Measurements from ENCODE around the gene PCSK1N. TPM values are rescaled to one million over a fixed set of nuclear protein-coding genes. Genes with fewer than 3 reads are reported as not detected.

Gene PCSK1N
- total RNA-seq, 2 donors from 2014 or later, result 45.4 to 77.7 TPM

GRCh38 chrX:48798318-48798717, 37.1 kb downstream of the PCSK1N start:
- intact Hi-C loops (cut with DNase I), result no loop called here
- no peak for DNase-seq (ENCODE audit: low spot score)
- H3K27ac ChIP-seq, result no peak overlapping the region

GRCh38 chrX:48794911-48795515, 40.4 kb downstream of the PCSK1N start:
- no peaks in the 10 kb centered on the region for H3K27me3 ChIP-seq (replicated peaks; ENCODE audit: insufficient read depth)
- H3K27ac ChIP-seq, result no peak overlapping the region
- 61% methylated on average over 6 of the region's 8 CpGs for WGBS
- no peaks in the 10 kb centered on the region for H3K9me3 ChIP-seq
- H3K4me1 ChIP-seq (replicated peaks), result no peaks in the 10 kb centered on the region
- DNase-seq (ENCODE audit: low spot score), result no peak
- no peak for TF ChIP-seq POLR2A (IDR thresholded peaks at IDR 0.05)
- TF ChIP-seq, protein P1, sequence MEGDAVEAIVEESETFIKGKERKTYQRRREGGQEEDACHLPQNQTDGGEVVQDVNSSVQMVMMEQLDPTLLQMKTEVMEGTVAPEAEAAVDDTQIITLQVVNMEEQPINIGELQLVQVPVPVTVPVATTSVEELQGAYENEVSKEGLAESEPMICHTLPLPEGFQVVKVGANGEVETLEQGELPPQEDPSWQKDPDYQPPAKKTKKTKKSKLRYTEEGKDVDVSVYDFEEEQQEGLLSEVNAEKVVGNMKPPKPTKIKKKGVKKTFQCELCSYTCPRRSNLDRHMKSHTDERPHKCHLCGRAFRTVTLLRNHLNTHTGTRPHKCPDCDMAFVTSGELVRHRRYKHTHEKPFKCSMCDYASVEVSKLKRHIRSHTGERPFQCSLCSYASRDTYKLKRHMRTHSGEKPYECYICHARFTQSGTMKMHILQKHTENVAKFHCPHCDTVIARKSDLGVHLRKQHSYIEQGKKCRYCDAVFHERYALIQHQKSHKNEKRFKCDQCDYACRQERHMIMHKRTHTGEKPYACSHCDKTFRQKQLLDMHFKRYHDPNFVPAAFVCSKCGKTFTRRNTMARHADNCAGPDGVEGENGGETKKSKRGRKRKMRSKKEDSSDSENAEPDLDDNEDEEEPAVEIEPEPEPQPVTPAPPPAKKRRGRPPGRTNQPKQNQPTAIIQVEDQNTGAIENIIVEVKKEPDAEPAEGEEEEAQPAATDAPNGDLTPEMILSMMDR (IDR thresholded peaks at IDR 0.05), result no peak
- TF ChIP-seq POLR2AphosphoS5 (IDR thresholded peaks at IDR 0.05), result no peak
- intact Hi-C loops (cut with DNase I), result no loop called here
- H3K36me3 ChIP-seq, result no peaks in the 10 kb centered on the region
- no peak overlapping the region for H3K4me3 ChIP-seq

More at GRCh38 chrX:48798318-48798717, 37.1 kb downstream of the PCSK1N start:
- Histone ChIP-seq H3K4me3 (no peak overlapping the region), H3K36me3 (no peaks in the 10 kb centered on the region), H3K9me3 (no peaks in the 10 kb centered on the region), H3K27me3 (replicated peaks; ENCODE audit: insufficient read depth) (no peaks in the 10 kb centered on the region), H3K4me1 (replicated peaks) (no peaks in the 10 kb centered on the region)
- TF ChIP-seq, protein P1 (IDR thresholded peaks at IDR 0.05), result no peak
- TF ChIP-seq POLR2A (IDR thresholded peaks at IDR 0.05), result no peak
- TF ChIP-seq POLR2AphosphoS5 (IDR thresholded peaks at IDR 0.05), result no peak
- WGBS, result 88% methylated on average over 2 of the region's 2 CpGs

GRCh38 chrX:48794340-48794910, 41.0 kb downstream of the PCSK1N start:
- intact Hi-C loops (cut with DNase I), result no loop called here
- no peaks in the 10 kb centered on the region for H3K4me1 ChIP-seq (replicated peaks)
- H3K27me3 ChIP-seq (replicated peaks; ENCODE audit: insufficient read depth), result no peaks in the 10 kb centered on the region
- 87% methylated on average over 12 of the region's 12 CpGs for WGBS
- H3K4me3 ChIP-seq, result no peak overlapping the region
- no peak overlapping the region for H3K27ac ChIP-seq
- TF ChIP-seq POLR2A (IDR thresholded peaks at IDR 0.05) (no peak), POLR2AphosphoS5 (IDR thresholded peaks at IDR 0.05) (no peak)
- TF ChIP-seq, protein P1 (IDR thresholded peaks at IDR 0.05), result no peak
- H3K36me3 ChIP-seq, result no peaks in the 10 kb centered on the region
- H3K9me3 ChIP-seq, result no peaks in the 10 kb centered on the region
- DNase-seq (ENCODE audit: low spot score), result no peak

DNA sequence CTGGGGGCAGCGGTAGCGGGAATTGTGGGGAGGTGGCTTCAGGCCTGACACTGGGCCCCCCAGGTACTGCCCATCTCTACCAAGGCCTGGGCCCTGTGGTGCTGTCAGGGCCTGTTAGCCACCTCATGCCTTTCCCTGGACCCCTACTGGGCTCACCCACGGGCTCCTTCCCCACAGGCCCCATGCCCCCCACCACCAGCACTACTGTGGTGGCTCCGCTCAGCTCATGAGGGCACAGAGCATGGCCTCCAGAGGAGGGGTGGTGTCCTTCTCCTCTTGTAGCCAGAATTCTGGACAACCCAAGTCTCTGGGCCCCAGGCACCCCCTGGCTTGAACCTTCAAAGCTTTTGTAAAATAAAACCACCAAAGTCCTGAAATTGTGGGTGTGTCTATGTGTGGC, 41.5 kb downstream of the PCSK1N start:
- WGBS, result 84% methylated on average over 4 of the region's 4 CpGs
- no peaks in the 10 kb centered on the region for H3K4me1 ChIP-seq (replicated peaks)

More for the DNA sequence above, 41.5 kb downstream of the PCSK1N start:
- TF ChIP-seq, protein P1 (IDR thresholded peaks at IDR 0.05), result no peak
- TF ChIP-seq POLR2A (IDR thresholded peaks at IDR 0.05) (no peak), POLR2AphosphoS5 (IDR thresholded peaks at IDR 0.05) (no peak)
- DNase-seq (ENCODE audit: low spot score), result no peak
- no peaks in the 10 kb centered on the region for H3K36me3 ChIP-seq
- H3K27me3 ChIP-seq (replicated peaks; ENCODE audit: insufficient read depth), result no peaks in the 10 kb centered on the region
- intact Hi-C loops (cut with DNase I), result no loop called here
- H3K9me3 ChIP-seq, result no peaks in the 10 kb centered on the region
- no peak overlapping the region for H3K27ac ChIP-seq
- H3K4me3 ChIP-seq, result no peak overlapping the region
